HAP-1 (cell line): ENCODE results near the gene MCF2.
"Not testable (repeated sequence)": the region's sequence is repeated elsewhere in the genome, so short reads cannot be mapped to it uniquely, and the experiment has no call there.

Source experiments
- DNase-seq, 2 experiments: peaks; one replicate each; pipeline ENCODE4 v3.0.0-alpha.2; 2016 to 2020; ENCODE audit warnings: low spot score in 2 of 2
- H3K27me3 ChIP-seq: fragments of 250-450 bp; sonication (Bioruptor Pico); 2 replicates; pipeline ENCODE4 v1.5.1; 2020; ENCODE audit warnings: low read depth, mild to moderate bottlenecking, moderate library complexity
- H3K36me3 ChIP-seq: fragments of 250-450 bp; sonication (Bioruptor Pico); replicated peaks from 2 replicates; pipeline ENCODE4 v1.5.1; 2020; ENCODE audit warnings: mild to moderate bottlenecking
- H3K4me1 ChIP-seq: fragments of 250-450 bp; sonication (Bioruptor Pico); 2 replicates; pipeline ENCODE4 v1.5.1; 2020; ENCODE audit warnings: mild to moderate bottlenecking
- H3K4me3 ChIP-seq: fragments of 250-450 bp; sonication (Bioruptor Pico); 2 replicates; pipeline ENCODE4 v1.5.1; 2020; ENCODE audit warnings: mild to moderate bottlenecking, moderate library complexity
- H3K9me3 ChIP-seq: fragments of 250-450 bp; sonication (Bioruptor Pico); 2 replicates; pipeline ENCODE4 v1.5.1; 2020; ENCODE audit warnings: mild to moderate bottlenecking, moderate library complexity
- in situ Hi-C: fragments of 300-500 bp; cut with MboI; formaldehyde crosslinking; loops from 3 replicates; pipeline ENCODE4 v1.14.3; 2020; ENCODE audit warnings: low sequenced_read_pairs, inconsistent platforms, mixed read lengths

The MCF2 gene

GRCh38 chrX:139691493-139691842, 16.5 kb downstream of the MCF2 start:
- Histone ChIP-seq H3K4me1 (no peaks in the 10 kb centered on the region), H3K9me3 (no peaks in the 10 kb centered on the region), H3K27me3 (no peaks in the 10 kb centered on the region; the same call in 1 of the 2 replicates), H3K36me3 (no peaks in the 10 kb centered on the region), H3K4me3 (no peak overlapping the region)
- in situ Hi-C loops: no loop called here
- DNase-seq: no peak

- DNase-seq, in situ Hi-C loops: not testable (repeated sequence)
Measured at GRCh38 chrX:139685175-139685574, 22.8 kb downstream of the MCF2 start.

GRCh38 chrX:139680356-139680755, 27.6 kb downstream of the MCF2 start:
- Histone ChIP-seq H3K36me3 (no peaks in the 10 kb centered on the region), H3K4me3 (no peak overlapping the region), H3K4me1 (peaks cover 7% of the 10 kb centered on the region), H3K9me3 (no peaks in the 10 kb centered on the region), H3K27me3 (no peaks in the 10 kb centered on the region)
- in situ Hi-C loops: no loop called here
- DNase-seq: no peak

More at GRCh38 chrX:139685175-139685574, 22.8 kb downstream of the MCF2 start:
- not testable (repeated sequence) for H3K4me3 ChIP-seq, H3K27me3 ChIP-seq, H3K36me3 ChIP-seq, H3K9me3 ChIP-seq, H3K4me1 ChIP-seq

- H3K36me3 ChIP-seq: no peaks in the 10 kb centered on the region
- H3K4me1 ChIP-seq: no peaks in the 10 kb centered on the region
- no peak for DNase-seq
- no peaks in the 10 kb centered on the region for H3K9me3 ChIP-seq
- H3K27me3 ChIP-seq: no peaks in the 10 kb centered on the region
- in situ Hi-C loops: no loop called here
- H3K4me3 ChIP-seq: no peak overlapping the region
Measured at GRCh38 chrX:139647597-139647996, 60.4 kb downstream of the MCF2 start.

- peaks cover 5% of the 10 kb centered on the region; the same call in 1 of the 2 replicates for H3K27me3 ChIP-seq
- peak in 1 of 2 experiments; percentile 3 for DNase-seq
Measured at GRCh38 chrX:139642241-139642927, 65.6 kb downstream of the MCF2 start.

GRCh38 chrX:139640259-139640658, 67.7 kb downstream of the MCF2 start:
- H3K4me3 ChIP-seq: no peak overlapping the region
- no peak for DNase-seq
- no peaks in the 10 kb centered on the region for H3K36me3 ChIP-seq
- H3K27me3 ChIP-seq: peaks cover 5% of the 10 kb centered on the region; the same call in 1 of the 2 replicates
- no peaks in the 10 kb centered on the region for H3K4me1 ChIP-seq
- no peaks in the 10 kb centered on the region for H3K9me3 ChIP-seq
- in situ Hi-C loops: no loop called here

More at GRCh38 chrX:139642241-139642927, 65.6 kb downstream of the MCF2 start:
- Histone ChIP-seq H3K4me3 (no peak overlapping the region), H3K36me3 (no peaks in the 10 kb centered on the region), H3K9me3 (no peaks in the 10 kb centered on the region), H3K4me1 (no peaks in the 10 kb centered on the region)
- in situ Hi-C loops: no loop called here

GRCh38 chrX:139639253-139639652, 68.7 kb downstream of the MCF2 start:
- Histone ChIP-seq H3K4me1 (no peaks in the 10 kb centered on the region), H3K4me3 (no peak overlapping the region), H3K36me3 (no peaks in the 10 kb centered on the region), H3K9me3 (no peaks in the 10 kb centered on the region), H3K27me3 (peaks cover 5% of the 10 kb centered on the region; the same call in 1 of the 2 replicates)
- in situ Hi-C loops: no loop called here
- no peak for DNase-seq

GRCh38 chrX:139600105-139600504, 107.9 kb downstream of the MCF2 start:
- no peaks in the 10 kb centered on the region for H3K9me3 ChIP-seq
- no peaks in the 10 kb centered on the region for H3K4me1 ChIP-seq
- no peak overlapping the region for H3K4me3 ChIP-seq
- no peak for DNase-seq
- H3K27me3 ChIP-seq: no peaks in the 10 kb centered on the region; the same call in 1 of the 2 replicates
- no peaks in the 10 kb centered on the region for H3K36me3 ChIP-seq
- in situ Hi-C loops: no loop called here

GRCh38 chrX:139596068-139596467, 111.9 kb downstream of the MCF2 start:
- in situ Hi-C loops: no loop called here

GRCh38 chrX:139585613-139586012, 122.4 kb downstream of the MCF2 start:
- no peaks in the 10 kb centered on the region for H3K36me3 ChIP-seq
- DNase-seq: no peak
- in situ Hi-C loops: no loop called here
- no peaks in the 10 kb centered on the region for H3K9me3 ChIP-seq
- no peaks in the 10 kb centered on the region; the same call in 1 of the 2 replicates for H3K27me3 ChIP-seq
- no peaks in the 10 kb centered on the region for H3K4me1 ChIP-seq
- H3K4me3 ChIP-seq: no peak overlapping the region

More at GRCh38 chrX:139596068-139596467, 111.9 kb downstream of the MCF2 start:
- H3K9me3 ChIP-seq: no peaks in the 10 kb centered on the region
- peaks cover 3% of the 10 kb centered on the region; the same call in 1 of the 2 replicates for H3K27me3 ChIP-seq
- peak in 1 of 2 experiments; percentile 6 for DNase-seq
- no peak overlapping the region for H3K4me3 ChIP-seq
- H3K36me3 ChIP-seq: no peaks in the 10 kb centered on the region
- no peaks in the 10 kb centered on the region for H3K4me1 ChIP-seq

GRCh38 chrX:139581068-139581467, 126.9 kb downstream of the MCF2 start:
- Histone ChIP-seq H3K27me3 (no peaks in the 10 kb centered on the region; the same call in 1 of the 2 replicates), H3K9me3 (no peaks in the 10 kb centered on the region), H3K4me1 (no peaks in the 10 kb centered on the region), H3K36me3 (no peaks in the 10 kb centered on the region), H3K4me3 (no peak overlapping the region)
- in situ Hi-C loops: no loop called here
- no peak for DNase-seq

- Histone ChIP-seq H3K27me3 (0 out of 2 replicates have a peak, but pooled peaks cover 7% of the 10 kb centered on the region), H3K4me1 (no peaks in the 10 kb centered on the region), H3K36me3 (no peaks in the 10 kb centered on the region), H3K4me3 (no peak overlapping the region), H3K9me3 (no peaks in the 10 kb centered on the region)
- in situ Hi-C loops: loop anchor here (25.0 kb wide), 1 partner anchor 455 kb away; no protein-coding TSS in a partner anchor
- DNase-seq: no peak
Measured at GRCh38 chrX:139566981-139567380, 141.0 kb downstream of the MCF2 start.

GRCh38 chrX:139563251-139563650, 144.7 kb downstream of the MCF2 start:
- Histone ChIP-seq H3K27me3 (no peaks in the 10 kb centered on the region), H3K4me1 (no peaks in the 10 kb centered on the region), H3K36me3 (no peaks in the 10 kb centered on the region), H3K9me3 (no peaks in the 10 kb centered on the region), H3K4me3 (no peak overlapping the region)
- in situ Hi-C loops: loop anchor here (25.0 kb wide), 1 partner anchor 451 kb away; no protein-coding TSS in a partner anchor
- no peak for DNase-seq

- H3K36me3 ChIP-seq: no peaks in the 10 kb centered on the region
- in situ Hi-C loops: loop anchor here (25.0 kb wide), 1 partner anchor 448 kb away; no protein-coding TSS in a partner anchor
Measured at GRCh38 chrX:139560221-139560620, 147.7 kb downstream of the MCF2 start.

More at GRCh38 chrX:139560221-139560620, 147.7 kb downstream of the MCF2 start:
- no peak for DNase-seq
- Histone ChIP-seq H3K4me3 (no peak overlapping the region), H3K4me1 (no peaks in the 10 kb centered on the region), H3K9me3 (no peaks in the 10 kb centered on the region), H3K27me3 (no peaks in the 10 kb centered on the region)
